GM12892 (cell line): Measurements from ENCODE around the gene NEDD4L.

Experiments used
- DNase-seq: peaks from one replicate; pipeline ENCODE4 v3.0.0; 2011; ENCODE audit not compliant: insufficient read length
- FAIRE-seq: peaks from 2 replicates; lab custom pipeline; 2011; peaks lifted over from hg19 to GRCh38; lab: Jason Lieb, UNC
- POLR2A ChIP-seq: IDR thresholded peaks from 2 replicates; pipeline ENCODE4 v1.6.1; 2011; ENCODE audit warnings: low read depth, low read length, control low read depth
- POLR2AphosphoS5 ChIP-seq: IDR thresholded peaks from 2 replicates; pipeline ENCODE4 v1.6.1; 2011; ENCODE audit warnings: low read depth, low read length, control low read depth
- TAF1 ChIP-seq: IDR thresholded peaks from 2 replicates; pipeline ENCODE4 v1.6.1; 2011; ENCODE audit warnings: low read depth, mild to moderate bottlenecking, control low read depth, low read length, borderline replicate concordance

Gene NEDD4L

GRCh38 chr18:58222432-58223125 is 178.6 kb downstream of the NEDD4L start:
- DNase-seq (no peak), FAIRE-seq (no peak)
- TF ChIP-seq POLR2AphosphoS5 (no peak), TAF1 (no peak), POLR2A (no peak)

- no peak for TF ChIP-seq POLR2AphosphoS5
- no peak for TF ChIP-seq POLR2A
- TF ChIP-seq TAF1: no peak
- DNase-seq: no peak
- FAIRE-seq: peak; percentile 88
These were observed 179.8 kb downstream of the NEDD4L start for GRCh38 chr18:58223717-58224424.

- DNase-seq (no peak), FAIRE-seq (no peak)
- TF ChIP-seq POLR2AphosphoS5 (no peak), POLR2A (no peak), TAF1 (no peak)
These were observed 180.4 kb downstream of the NEDD4L start for GRCh38 chr18:58224425-58224750.

- FAIRE-seq: peak; percentile 61
- TF ChIP-seq POLR2A (no peak), TAF1 (no peak), POLR2AphosphoS5 (no peak)
- DNase-seq: no peak
These were observed 181.1 kb downstream of the NEDD4L start for GRCh38 chr18:58225101-58225500.

GRCh38 chr18:58226429-58226828 is 182.4 kb downstream of the NEDD4L start:
- no peak for DNase-seq
- TF ChIP-seq POLR2A (no peak), TAF1 (no peak), POLR2AphosphoS5 (no peak)
- peak; percentile 40 for FAIRE-seq

GRCh38 chr18:58227361-58227930 is 183.4 kb downstream of the NEDD4L start:
- no peak for TF ChIP-seq POLR2A
- no peak for TF ChIP-seq TAF1
- no peak for TF ChIP-seq POLR2AphosphoS5
- DNase-seq (no peak), FAIRE-seq (no peak)

GRCh38 chr18:58228176-58228575 is 184.2 kb downstream of the NEDD4L start:
- TF ChIP-seq POLR2A (no peak), TAF1 (no peak), POLR2AphosphoS5 (no peak)
- DNase-seq (no peak), FAIRE-seq (no peak)

GRCh38 chr18:58228762-58229161 is 184.7 kb downstream of the NEDD4L start:
- TF ChIP-seq TAF1: no peak
- no peak for TF ChIP-seq POLR2A
- no peak for TF ChIP-seq POLR2AphosphoS5
- no peak for FAIRE-seq

GRCh38 chr18:58229162-58229561 is 185.1 kb downstream of the NEDD4L start:
- no peak for TF ChIP-seq POLR2A
- TF ChIP-seq POLR2AphosphoS5: no peak
- no peak for TF ChIP-seq TAF1
- DNase-seq: no peak
- FAIRE-seq: no peak

More at GRCh38 chr18:58228762-58229161, 184.7 kb downstream of the NEDD4L start:
- no peak for DNase-seq

- TF ChIP-seq POLR2A (no peak), TAF1 (no peak)
- FAIRE-seq (peak; percentile 86), DNase-seq (no peak)
These were observed 186.6 kb downstream of the NEDD4L start for GRCh38 chr18:58230438-58231179.

GRCh38 chr18:58231930-58232329 is 187.9 kb downstream of the NEDD4L start:
- FAIRE-seq (peak; percentile 30), DNase-seq (no peak)
- no peak for TF ChIP-seq TAF1
- TF ChIP-seq POLR2A: no peak
- no peak for TF ChIP-seq POLR2AphosphoS5
